A549 (cell line): ENCODE results near the gene ASB2.

Experiments
- CHD2 ChIP-seq: fragments of 150-350 bp; IDR thresholded peaks from 2 replicates; pipeline ENCODE4 v1.6.1; 2014; ENCODE audit warnings: low read length; ENCODE audit not compliant: partially characterized antibody
- ELK1 ChIP-seq: fragments of 150-350 bp; IDR thresholded peaks from 2 replicates; pipeline ENCODE4 v1.6.1; 2014; ENCODE audit warnings: low read depth, mild to moderate bottlenecking, low read length
- KDM5A ChIP-seq: fragments of 200-600 bp; sonication (generic); IDR thresholded peaks from 2 replicates; pipeline ENCODE4 v1.6.1; 2016; ENCODE audit warnings: antibody characterized with exemption, mild to moderate bottlenecking
- MYC ChIP-seq: IDR thresholded peaks from 2 replicates; pipeline ENCODE4 v1.6.1; 2012; ENCODE audit warnings: mild to moderate bottlenecking, inconsistent platforms, low read length, improper control_type of control experiment, borderline replicate concordance
- PHF8 ChIP-seq: fragments of 200-600 bp; sonication (generic); IDR thresholded peaks from 2 replicates; pipeline ENCODE4 v1.6.1; 2016; ENCODE audit warnings: low read depth, mild to moderate bottlenecking, antibody characterized with exemption, moderate library complexity, borderline replicate concordance
- POLR2A ChIP-seq: IDR thresholded peaks from 2 replicates; pipeline ENCODE4 v1.6.1; 2012; ENCODE audit warnings: mild to moderate bottlenecking, low read length
- RAD21 ChIP-seq, 2 experiments: fragments of >200 bp in 1 of 2; sonication (Bioruptor Twin) in 1 of 2; formaldehyde crosslinking in 1 of 2; IDR thresholded peaks in 1 of 2; conservative IDR thresholded peaks in 1 of 2; 2 replicates in 1 of 2; 3 replicates in 1 of 2; pipeline ENCODE4 v1.6.1; 2012 to 2018; ENCODE audit warnings: inconsistent platforms in 1 of 2
- ZFP36 ChIP-seq: fragments of 450-650 bp; IDR thresholded peaks from 2 replicates; pipeline ENCODE4 v1.6.1; 2014; ENCODE audit warnings: borderline replicate concordance; ENCODE audit not compliant: partially characterized antibody
- TF ChIP-seq, protein P1 (sequence below): fragments of >200 bp; sonication (Bioruptor Twin); formaldehyde crosslinking; IDR thresholded peaks from 3 replicates; pipeline ENCODE4 v1.5.1; 2016

DNA sequence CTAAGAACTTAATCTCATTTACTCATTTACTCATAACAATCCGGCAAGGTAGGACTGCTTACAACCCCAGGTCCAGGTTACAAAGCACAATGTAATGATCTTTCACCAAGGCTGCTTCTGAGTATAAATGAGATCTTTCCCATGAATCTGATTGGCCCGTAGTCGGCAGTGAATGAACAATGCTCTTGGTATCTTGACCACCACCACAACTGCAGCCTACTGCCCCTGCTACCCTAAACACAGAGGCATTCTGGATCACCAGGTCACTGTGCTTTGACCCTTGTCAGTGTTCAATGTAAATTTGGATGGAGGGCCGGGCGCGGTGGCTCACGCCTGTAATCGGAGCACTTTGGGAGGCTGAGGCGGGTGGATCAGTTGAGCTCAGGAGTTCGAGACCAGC is 33.3 kb downstream of the ASB2 start:
- TF ChIP-seq, protein P1, sequence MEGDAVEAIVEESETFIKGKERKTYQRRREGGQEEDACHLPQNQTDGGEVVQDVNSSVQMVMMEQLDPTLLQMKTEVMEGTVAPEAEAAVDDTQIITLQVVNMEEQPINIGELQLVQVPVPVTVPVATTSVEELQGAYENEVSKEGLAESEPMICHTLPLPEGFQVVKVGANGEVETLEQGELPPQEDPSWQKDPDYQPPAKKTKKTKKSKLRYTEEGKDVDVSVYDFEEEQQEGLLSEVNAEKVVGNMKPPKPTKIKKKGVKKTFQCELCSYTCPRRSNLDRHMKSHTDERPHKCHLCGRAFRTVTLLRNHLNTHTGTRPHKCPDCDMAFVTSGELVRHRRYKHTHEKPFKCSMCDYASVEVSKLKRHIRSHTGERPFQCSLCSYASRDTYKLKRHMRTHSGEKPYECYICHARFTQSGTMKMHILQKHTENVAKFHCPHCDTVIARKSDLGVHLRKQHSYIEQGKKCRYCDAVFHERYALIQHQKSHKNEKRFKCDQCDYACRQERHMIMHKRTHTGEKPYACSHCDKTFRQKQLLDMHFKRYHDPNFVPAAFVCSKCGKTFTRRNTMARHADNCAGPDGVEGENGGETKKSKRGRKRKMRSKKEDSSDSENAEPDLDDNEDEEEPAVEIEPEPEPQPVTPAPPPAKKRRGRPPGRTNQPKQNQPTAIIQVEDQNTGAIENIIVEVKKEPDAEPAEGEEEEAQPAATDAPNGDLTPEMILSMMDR, result no peak
- TF ChIP-seq ZFP36, result no peak
- TF ChIP-seq PHF8, result no peak
- TF ChIP-seq MYC, result no peak
- TF ChIP-seq POLR2A, result no peak
- TF ChIP-seq ELK1, result no peak
- TF ChIP-seq KDM5A, result no peak
- no peak for TF ChIP-seq RAD21 (conservative IDR thresholded peaks at IDR 0.05 in 1 of 2, IDR thresholded peaks at IDR 0.05 in 1 of 2)
- TF ChIP-seq CHD2, result no peak
